Measurements from ENCODE around the gene RERE.
A peak's percentile ranks its signal among the peaks of the same experiment; 100 is the strongest.

Gene RERE

DNA sequence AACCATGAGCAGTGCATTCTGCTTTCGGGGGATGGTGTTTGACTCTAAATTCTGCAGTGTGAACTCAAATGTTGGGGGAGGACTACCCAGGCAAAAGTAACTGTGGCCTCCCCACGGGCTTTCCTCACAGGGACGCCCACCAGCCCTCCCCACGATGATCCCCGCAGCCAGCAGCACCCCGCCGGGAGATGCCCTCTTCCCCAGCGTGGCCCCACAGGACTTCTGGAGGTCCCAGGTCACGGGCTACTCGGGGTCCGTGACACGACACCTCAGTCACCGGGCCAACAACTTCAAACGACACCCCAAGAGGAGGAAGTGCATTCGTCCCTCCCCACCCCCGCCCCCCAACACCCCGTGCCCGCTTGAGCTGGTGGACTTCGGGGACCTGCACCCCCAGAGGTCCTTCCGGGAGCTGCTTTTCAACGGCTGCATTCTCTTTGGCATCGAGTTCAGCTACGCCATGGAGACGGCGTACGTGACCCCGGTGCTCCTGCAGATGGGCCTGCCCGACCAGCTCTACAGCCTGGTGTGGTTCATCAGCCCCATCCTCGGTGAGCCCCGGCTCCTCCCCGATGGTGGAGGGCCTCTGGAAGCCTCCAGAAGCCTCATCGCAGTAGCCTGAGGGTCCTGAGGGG lies 493.1 kb downstream of the RERE start:
- DNase-seq (ENCODE audit: insufficient read length): no peak
- no peak for TF ChIP-seq TAF1 (IDR thresholded peaks at IDR 0.05; ENCODE audit: borderline replicate concordance, low read depth, low read length)
- TF ChIP-seq POLR2A (IDR thresholded peaks at IDR 0.05; ENCODE audit: low read depth, low read length): no peak
- no peak for TF ChIP-seq POLR2AphosphoS5 (IDR thresholded peaks at IDR 0.05; ENCODE audit: low read depth, low read length)
- FAIRE-seq: no peak

DNA sequence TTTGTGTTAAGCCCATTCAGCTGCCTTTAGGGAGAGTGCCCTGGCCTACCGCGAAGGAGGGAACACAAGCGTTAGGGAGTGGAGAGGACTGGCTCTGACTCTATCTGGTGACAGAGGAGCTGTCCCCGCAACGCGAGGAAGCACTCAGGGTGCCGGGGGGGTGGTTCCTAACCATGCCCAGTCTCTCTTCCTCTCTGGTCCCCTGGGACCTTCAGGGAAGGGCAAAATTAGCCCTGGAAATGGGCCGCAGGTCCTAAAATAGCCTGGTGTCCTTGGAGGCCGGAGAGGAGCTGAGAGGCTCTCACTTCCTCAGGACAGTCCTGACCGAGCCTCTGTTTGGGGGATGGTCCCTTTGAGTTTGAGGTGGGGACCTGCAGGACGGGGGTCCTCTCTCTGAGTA lies 493.7 kb downstream of the RERE start:
- no peak for TF ChIP-seq POLR2A (IDR thresholded peaks at IDR 0.05; ENCODE audit: low read depth, low read length)
- no peak for TF ChIP-seq POLR2AphosphoS5 (IDR thresholded peaks at IDR 0.05; ENCODE audit: low read depth, low read length)
- no peak for TF ChIP-seq TAF1 (IDR thresholded peaks at IDR 0.05; ENCODE audit: borderline replicate concordance, low read depth, low read length)
- DNase-seq (ENCODE audit: insufficient read length): no peak
- FAIRE-seq: no peak

GRCh38 chr1:8321612-8322011 lies 495.8 kb downstream of the RERE start:
- no peak for FAIRE-seq
- no peak for DNase-seq (ENCODE audit: insufficient read length)
- TF ChIP-seq POLR2AphosphoS5 (IDR thresholded peaks at IDR 0.05; ENCODE audit: low read depth, low read length): no peak

DNA sequence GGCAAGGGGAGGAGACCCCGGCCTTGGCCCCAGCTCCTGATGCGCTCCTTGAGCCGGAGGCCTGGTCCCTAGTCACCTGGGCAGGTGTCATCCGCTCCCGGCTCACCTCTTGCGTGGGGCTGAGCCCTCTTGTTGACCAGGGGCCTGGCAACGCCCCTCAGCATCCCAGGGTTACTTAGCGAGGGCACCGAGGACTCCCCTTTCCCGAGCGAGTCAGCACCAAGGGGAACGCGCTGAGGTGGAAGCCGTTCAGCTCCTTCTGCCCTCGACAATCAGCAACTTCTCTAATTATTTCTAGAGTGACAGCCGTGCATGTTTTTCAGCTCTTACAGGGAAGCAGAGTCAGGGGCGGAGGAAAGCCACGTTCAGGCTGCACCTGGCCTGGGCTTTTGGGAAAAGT lies 499.0 kb downstream of the RERE start:
- peak; percentile 5 for FAIRE-seq
- DNase-seq (ENCODE audit: insufficient read length): no peak
- TF ChIP-seq TAF1 (IDR thresholded peaks at IDR 0.05; ENCODE audit: borderline replicate concordance, low read depth, low read length): no peak
- no peak for TF ChIP-seq POLR2AphosphoS5 (IDR thresholded peaks at IDR 0.05; ENCODE audit: low read depth, low read length)
- TF ChIP-seq POLR2A (IDR thresholded peaks at IDR 0.05; ENCODE audit: low read depth, low read length): no peak

GRCh38 chr1:8317647-8318381 lies 499.6 kb downstream of the RERE start, which contains the start of gene SLC45A1:
Gene SLC45A1 (plus strand): TSS chr1:8318114. CDS start chr1:8324330, 6,216 bp downstream.
- DNase-seq (ENCODE audit: insufficient read length) (peak; percentile 79), FAIRE-seq (peak; percentile 46)
- TF ChIP-seq POLR2AphosphoS5 (IDR thresholded peaks at IDR 0.05; ENCODE audit: low read depth, low read length) (no peak), POLR2A (IDR thresholded peaks at IDR 0.05; ENCODE audit: low read depth, low read length) (no peak), TAF1 (IDR thresholded peaks at IDR 0.05; ENCODE audit: borderline replicate concordance, low read depth, low read length) (no peak)

DNA sequence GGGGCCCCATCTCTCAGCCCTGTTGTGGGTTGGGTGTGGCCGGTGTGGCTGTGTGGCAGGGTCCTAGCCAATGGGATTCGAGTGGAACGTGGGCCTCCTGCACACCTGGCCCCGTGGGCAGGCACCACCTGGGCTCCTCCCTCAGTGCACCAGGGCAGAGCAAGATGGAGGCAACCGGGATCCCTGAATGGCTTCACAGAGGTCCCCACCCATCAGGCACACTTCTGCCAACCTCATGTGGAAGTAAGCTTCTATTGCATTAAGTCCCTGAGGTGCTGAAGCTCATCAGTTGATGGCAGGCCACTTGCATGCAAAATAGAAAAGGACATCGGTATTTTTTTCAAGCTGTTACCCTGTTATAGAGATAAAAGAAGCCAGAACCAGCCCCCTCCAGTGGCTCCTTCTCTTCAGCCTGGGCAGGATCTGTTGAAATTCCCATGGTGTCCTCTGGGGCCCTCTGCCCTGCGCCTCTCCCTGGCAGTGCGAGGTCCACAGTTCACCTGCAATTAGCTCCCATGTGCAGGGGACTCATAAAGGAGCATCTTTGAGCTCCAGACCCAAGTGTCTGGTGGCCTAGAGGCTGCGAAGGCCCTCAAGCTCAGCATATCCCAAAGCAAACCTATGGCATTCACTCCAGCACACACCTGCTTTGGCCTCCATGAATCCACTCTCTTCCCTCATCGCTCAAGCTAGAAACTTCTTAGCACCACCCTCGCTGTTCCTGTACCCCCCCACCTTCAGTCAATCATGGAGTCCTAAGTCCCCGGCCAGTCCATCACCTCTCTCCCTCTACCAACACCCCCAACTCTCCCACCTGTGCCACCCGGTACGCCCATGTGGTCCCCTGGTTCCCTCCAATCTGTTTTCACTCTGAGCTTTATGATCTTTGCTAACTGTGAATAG lies 501.6 kb downstream of the RERE start:
- DNase-seq (ENCODE audit: insufficient read length): no peak
- TF ChIP-seq POLR2A (IDR thresholded peaks at IDR 0.05; ENCODE audit: low read depth, low read length): no peak
- TF ChIP-seq POLR2AphosphoS5 (IDR thresholded peaks at IDR 0.05; ENCODE audit: low read depth, low read length): no peak
- no peak for TF ChIP-seq TAF1 (IDR thresholded peaks at IDR 0.05; ENCODE audit: borderline replicate concordance, low read depth, low read length)
- FAIRE-seq: no peak

DNA sequence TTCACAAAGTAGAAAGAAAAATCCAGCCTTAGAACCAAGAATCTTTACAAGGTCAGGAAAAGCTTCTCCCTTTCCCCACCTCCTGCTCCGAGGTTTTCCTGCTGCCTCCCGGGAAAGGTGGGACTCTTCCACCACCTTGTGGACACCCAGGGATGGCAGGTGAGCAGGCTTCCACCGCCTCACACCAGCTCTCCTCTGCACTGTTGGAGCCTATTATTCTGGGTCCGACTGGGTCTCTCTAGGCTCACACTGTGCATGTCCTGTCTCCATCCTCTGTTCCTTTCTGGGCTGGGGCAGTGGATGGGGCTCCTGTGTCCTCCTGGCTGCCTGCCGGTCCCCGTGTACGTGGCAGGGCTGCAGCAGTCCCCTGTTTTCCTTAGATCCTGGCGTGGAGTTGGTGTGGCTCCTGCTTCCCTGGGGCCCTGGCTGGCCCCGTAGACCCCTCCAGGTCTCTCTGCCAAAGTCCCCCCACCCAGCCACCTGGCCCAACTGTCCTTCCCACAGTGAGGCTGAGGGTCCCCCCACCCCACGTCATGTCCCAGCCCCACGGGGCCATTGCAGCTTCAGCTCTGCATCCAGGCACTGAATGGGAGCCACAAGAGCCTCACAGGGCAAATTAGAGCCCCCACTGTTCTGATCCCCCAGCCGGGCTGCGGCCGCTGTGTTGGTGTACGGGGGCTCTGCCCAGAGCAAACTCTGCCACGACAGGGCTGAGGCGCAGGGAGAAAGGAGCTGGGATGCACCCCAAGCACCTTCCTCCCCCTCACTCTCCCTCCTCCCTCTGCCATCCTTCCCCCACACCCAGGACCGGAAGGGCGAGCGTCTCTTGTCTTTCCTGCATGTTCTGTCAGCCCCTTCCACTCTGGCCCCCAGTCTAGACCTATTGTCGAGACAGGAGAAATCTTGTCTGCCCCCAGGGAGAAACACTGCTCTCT lies 502.8 kb downstream of the RERE start:
- FAIRE-seq (peak; percentile 96), DNase-seq (ENCODE audit: insufficient read length) (peak; percentile 48)

GRCh38 chr1:8313231-8313630 lies 504.2 kb downstream of the RERE start:
- DNase-seq (ENCODE audit: insufficient read length): no peak
- FAIRE-seq: no peak
- TF ChIP-seq TAF1 (IDR thresholded peaks at IDR 0.05; ENCODE audit: borderline replicate concordance, low read depth, low read length): no peak
- no peak for TF ChIP-seq POLR2A (IDR thresholded peaks at IDR 0.05; ENCODE audit: low read depth, low read length)
- no peak for TF ChIP-seq POLR2AphosphoS5 (IDR thresholded peaks at IDR 0.05; ENCODE audit: low read depth, low read length)

More for the DNA sequence above, 502.8 kb downstream of the RERE start:
- TF ChIP-seq TAF1 (IDR thresholded peaks at IDR 0.05; ENCODE audit: borderline replicate concordance, low read depth, low read length) (no peak), POLR2A (IDR thresholded peaks at IDR 0.05; ENCODE audit: low read depth, low read length) (no peak), POLR2AphosphoS5 (IDR thresholded peaks at IDR 0.05; ENCODE audit: low read depth, low read length) (no peak)

DNA sequence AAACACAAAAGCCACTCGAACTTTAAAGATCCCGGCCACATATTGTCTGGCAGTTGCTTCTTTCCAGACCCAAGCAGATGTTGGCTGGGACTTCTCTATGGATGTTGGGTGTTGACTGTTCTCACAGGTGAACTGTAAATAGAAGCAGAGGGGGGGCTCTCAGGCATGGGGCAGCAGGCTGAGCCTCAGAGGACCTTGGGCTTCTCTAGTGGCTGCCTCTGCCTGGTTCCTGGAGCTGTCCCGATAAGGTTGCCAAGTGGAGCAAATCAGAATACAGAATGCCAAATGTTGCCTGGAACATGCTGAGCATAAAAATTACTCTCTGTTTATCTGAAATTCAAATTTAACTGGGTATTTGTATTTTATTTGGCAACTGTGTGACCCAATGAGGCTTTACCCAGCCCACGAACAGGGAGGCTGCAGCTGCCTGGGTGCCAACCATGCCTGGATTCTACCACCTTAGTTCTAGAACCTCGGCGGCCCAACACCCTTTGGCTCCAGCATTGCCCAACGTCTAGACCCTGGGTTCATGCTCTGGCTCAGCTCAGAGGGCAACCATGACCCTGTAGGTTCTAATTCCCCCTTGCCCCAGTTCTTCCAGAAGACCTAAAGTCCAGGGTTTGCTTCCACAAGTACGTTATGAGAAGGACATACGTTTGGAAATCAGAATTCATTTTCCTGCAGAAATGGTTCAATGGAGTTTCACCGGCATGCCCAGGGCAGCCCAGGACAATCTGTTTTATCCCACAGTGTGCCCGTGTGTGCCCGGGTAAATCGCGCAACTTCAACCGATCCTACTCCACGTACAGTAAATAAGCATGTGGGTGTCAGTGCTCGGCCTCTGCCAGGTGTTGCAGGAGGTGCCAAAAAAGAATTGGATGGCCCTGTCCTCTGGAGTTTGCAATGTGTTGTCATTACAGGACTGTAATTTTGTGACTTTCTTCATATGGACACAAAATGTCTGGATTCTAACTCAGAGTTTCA lies 504.9 kb downstream of the RERE start:
- FAIRE-seq: no peak
- TF ChIP-seq POLR2A (IDR thresholded peaks at IDR 0.05; ENCODE audit: low read depth, low read length) (no peak), POLR2AphosphoS5 (IDR thresholded peaks at IDR 0.05; ENCODE audit: low read depth, low read length) (no peak), TAF1 (IDR thresholded peaks at IDR 0.05; ENCODE audit: borderline replicate concordance, low read depth, low read length) (no peak)
- DNase-seq (ENCODE audit: insufficient read length): no peak
